IMR-90 (cell line): Measurements from ENCODE around the gene AGBL3. TPM values are rescaled to one million over a fixed set of nuclear protein-coding genes. Genes with fewer than 3 reads are reported as not detected.

Experiments used
- ATAC-seq: fragments of 200-7000 bp; cut with Tn5 transposase; 2 replicates; pipeline ENCODE4 v1.9.1; 2020; ENCODE audit warnings: low read depth, mild to moderate bottlenecking, moderate library complexity
- BruUV-seq: library from RNA; stranded (reverse); fragments of 400-500 nt; replicated peaks from 2 replicates; lab custom pipeline; 2021; lab: Mats Ljungman, UMichigan
- CTCF ChIA-PET: fragments of 300-600 bp; formaldehyde crosslinking; extraction: SDS; loops from one replicate; lab custom pipeline; 2021; ENCODE audit warnings: antibody characterized with exemption; lab: Yijun Ruan, JAX
- POLR2A ChIA-PET: fragments of 300-600 bp; sonication (Branson Sonifier 250); formaldehyde crosslinking; loops from one replicate; lab custom pipeline; 2022; ENCODE audit warnings: antibody characterized with exemption; ENCODE audit not compliant: unreplicated experiment; lab: Charles Lee
- DNase-seq: peaks from one replicate; pipeline ENCODE4 v3.0.0; 2013
- H2AFZ ChIP-seq: replicated peaks from 2 replicates; pipeline ENCODE3; 2013; ENCODE audit warnings: low read length, mild to moderate bottlenecking; ENCODE audit not compliant: poor library complexity
- H2AK5ac ChIP-seq: 2 replicates; pipeline ENCODE4 v1.6.1; 2013; ENCODE audit warnings: low read depth, low read length, inconsistent platforms
- H2AK9ac ChIP-seq: replicated peaks from 2 replicates; pipeline ENCODE3; 2013; ENCODE audit warnings: mild to moderate bottlenecking, low read depth, low read length, moderate library complexity; ENCODE audit not compliant: poor library complexity
- H2BK120ac ChIP-seq: 2 replicates; pipeline ENCODE4 v1.6.1; 2013; ENCODE audit warnings: low read depth, low read length, inconsistent platforms
- H2BK15ac ChIP-seq: 3 replicates; pipeline ENCODE4 v1.6.1; 2013; ENCODE audit warnings: low read depth, low read length, inconsistent platforms
- H2BK20ac ChIP-seq: 2 replicates; pipeline ENCODE4 v1.6.1; 2013; ENCODE audit warnings: low read depth, mild to moderate bottlenecking, inconsistent platforms, low read length, moderate library complexity
- H2BK5ac ChIP-seq: 2 replicates; pipeline ENCODE4 v1.6.1; 2013; ENCODE audit warnings: mild to moderate bottlenecking, low read depth, low read length, inconsistent platforms; ENCODE audit not compliant: poor library complexity, severe bottlenecking
- H3K14ac ChIP-seq: replicated peaks from 2 replicates; pipeline ENCODE4 v1.6.1; 2013; ENCODE audit warnings: low read depth, low read length, inconsistent platforms
- H3K18ac ChIP-seq: 2 replicates; pipeline ENCODE4 v1.6.1; 2013; ENCODE audit warnings: low read depth, low read length, control low read depth
- H3K23ac ChIP-seq: 2 replicates; pipeline ENCODE4 v1.6.1; 2013; ENCODE audit warnings: low read depth, low read length, inconsistent platforms
- H3K27ac ChIP-seq: 2 replicates; pipeline ENCODE4 v1.5.1; 2013; ENCODE audit warnings: mild to moderate bottlenecking, control low read depth, low read length; ENCODE audit not compliant: insufficient read depth
- H3K27me3 ChIP-seq: 2 replicates; pipeline ENCODE4 v1.6.1; 2013; ENCODE audit warnings: low read length; ENCODE audit not compliant: control insufficient read depth, insufficient read depth
- H3K36me3 ChIP-seq: 2 replicates; pipeline ENCODE4 v1.6.1; 2013; ENCODE audit warnings: low read length, mixed read lengths; ENCODE audit not compliant: control insufficient read depth, insufficient read depth
- H3K4ac ChIP-seq: 2 replicates; pipeline ENCODE4 v1.6.1; 2013; ENCODE audit warnings: low read depth, low read length, inconsistent platforms
- H3K4me1 ChIP-seq: 2 replicates; pipeline ENCODE4 v1.6.1; 2013; ENCODE audit warnings: low read length, mixed read lengths; ENCODE audit not compliant: control insufficient read depth, insufficient read depth
- H3K4me2 ChIP-seq: 2 replicates; pipeline ENCODE4 v1.6.1; 2013; ENCODE audit warnings: low read depth, mild to moderate bottlenecking, control low read depth, low read length, moderate library complexity
- H3K4me3 ChIP-seq: 2 replicates; pipeline ENCODE4 v1.5.1; 2013; ENCODE audit warnings: low read depth, mild to moderate bottlenecking, control low read depth, low read length, moderate library complexity; ENCODE audit not compliant: insufficient read depth
- H3K56ac ChIP-seq: 2 replicates; pipeline ENCODE4 v1.6.1; 2013; ENCODE audit warnings: low read length, inconsistent platforms; ENCODE audit not compliant: insufficient read depth; ENCODE audit errors: extremely low read depth
- H3K79me1 ChIP-seq, 2 experiments: 2 replicates each; pipeline ENCODE4 v1.6.1; 2013; ENCODE audit warnings: low read length in 2 of 2, inconsistent platforms in 1 of 2, low read depth in 1 of 2
- H3K9ac ChIP-seq: 2 replicates; pipeline ENCODE4 v1.6.1; 2013; ENCODE audit warnings: low read depth, low read length, control low read depth
- H3K9me1 ChIP-seq: 2 replicates; pipeline ENCODE4 v1.6.1; 2013; ENCODE audit warnings: low read length, inconsistent platforms; ENCODE audit not compliant: insufficient read depth
- H3K9me3 ChIP-seq: 2 replicates; pipeline ENCODE4 v1.6.1; 2013; ENCODE audit warnings: low read length; ENCODE audit not compliant: control insufficient read depth, insufficient read depth
- H4K20me1 ChIP-seq: 2 replicates; pipeline ENCODE4 v1.6.1; 2013; ENCODE audit warnings: low read length, inconsistent platforms; ENCODE audit not compliant: insufficient read depth
- H4K5ac ChIP-seq: 2 replicates; pipeline ENCODE4 v1.6.1; 2013; ENCODE audit warnings: mild to moderate bottlenecking, low read depth, low read length, control low read depth
- H4K8ac ChIP-seq, 2 experiments: 2 replicates each; pipeline ENCODE4 v1.6.1; 2013; ENCODE audit warnings: low read depth in 2 of 2, low read length in 2 of 2, control low read depth in 1 of 2, inconsistent platforms in 1 of 2
- H4K91ac ChIP-seq: 2 replicates; pipeline ENCODE4 v1.6.1; 2013; ENCODE audit warnings: low read depth, low read length, inconsistent platforms; ENCODE audit not compliant: insufficient read depth
- BHLHE40 ChIP-seq: fragments of 150-350 bp; IDR thresholded peaks from 2 replicates; pipeline ENCODE4 v1.6.1; 2016; ENCODE audit warnings: mild to moderate bottlenecking, low read depth, low read length
- CEBPB ChIP-seq: IDR thresholded peaks from 2 replicates; pipeline ENCODE4 v1.6.1; 2012; ENCODE audit warnings: low read depth, low read length, improper control_type of control experiment
- CHD1 ChIP-seq: IDR thresholded peaks from 2 replicates; pipeline ENCODE4 v1.6.1; 2012; ENCODE audit warnings: low read depth, low read length, improper control_type of control experiment
- CTCF ChIP-seq: conservative IDR thresholded peaks from 2 replicates; pipeline ENCODE4 v1.5.1; 2012; ENCODE audit warnings: mild to moderate bottlenecking, low read depth, low read length, improper control_type of control experiment
- FOS ChIP-seq: fragments of 150-350 bp; IDR thresholded peaks from 2 replicates; pipeline ENCODE4 v1.6.1; 2016; ENCODE audit warnings: low read depth, low read length
- MAZ ChIP-seq: IDR thresholded peaks from 2 replicates; pipeline ENCODE4 v1.6.1; 2012; ENCODE audit warnings: low read depth, mild to moderate bottlenecking, low read length, improper control_type of control experiment, moderate library complexity, borderline replicate concordance
- NFE2L2 ChIP-seq: fragments of 150-350 bp; IDR thresholded peaks from 2 replicates; pipeline ENCODE4 v1.6.1; 2016; ENCODE audit warnings: low read depth, mild to moderate bottlenecking, low read length
- POLR2A ChIP-seq: IDR thresholded peaks from 2 replicates; pipeline ENCODE4 v1.6.1; 2012; ENCODE audit warnings: mild to moderate bottlenecking, low read depth, low read length
- RAD21 ChIP-seq: IDR thresholded peaks from 2 replicates; pipeline ENCODE4 v1.6.1; 2012; ENCODE audit warnings: low read length, improper control_type of control experiment
- RCOR1 ChIP-seq: IDR thresholded peaks from 2 replicates; pipeline ENCODE4 v1.6.1; 2012; ENCODE audit warnings: mild to moderate bottlenecking, low read length, improper control_type of control experiment; ENCODE audit not compliant: insufficient replicate concordance
- SMC3 ChIP-seq: fragments of 150-350 bp; IDR thresholded peaks from 2 replicates; pipeline ENCODE4 v1.6.1; 2016; ENCODE audit warnings: low read depth, mild to moderate bottlenecking, antibody characterized with exemption, low read length, moderate library complexity
- USF2 ChIP-seq: fragments of 150-350 bp; IDR thresholded peaks from 2 replicates; pipeline ENCODE4 v1.6.1; 2017; ENCODE audit warnings: mild to moderate bottlenecking, antibody characterized with exemption, low read length, low read depth
- WGBS, 2 experiments: methylation state at CpG; one replicate each; pipeline versions ENCODE4 v1.1.5 to v1.1.7; 2013; ENCODE audit warnings: missing lambda C conversion rate in 2 of 2; ENCODE audit not compliant: insufficient read length in 1 of 2; ENCODE audit errors: extremely low coverage in 2 of 2; 5-methylcytosine and 5-hydroxymethylcytosine counted together
- dilution Hi-C: fragments of 300-500 bp; cut with HindIII; formaldehyde crosslinking; loops from one replicate; pipeline ENCODE4 v1.14.3; 2018; ENCODE audit warnings: low sequenced_read_pairs; ENCODE audit not compliant: unreplicated experiment
- in situ Hi-C: fragments of 300-500 bp; cut with MboI; formaldehyde crosslinking; loops from 3 replicates; pipeline ENCODE4 v1.14.3; 2019; ENCODE audit warnings: low sequenced_read_pairs, inconsistent platforms, mixed read lengths
- intact Hi-C: fragments of 100-400 bp; cut with micrococcal nuclease; formaldehyde crosslinking; loops from 2 replicates; pipeline ENCODE4 v1.10.0; 2022
- polyA plus RNA-seq, 3 experiments: library from polyadenylated mRNA; depleted of rRNA; stranded (reverse); fragments of >200 nt; gene quantifications; 2 replicates each; pipeline ENCODE4 v1.2.3, GENCODE V29; 2012; ENCODE audit warnings: low replicate concordance in 1 of 3
- total RNA-seq: library from RNA; depleted of rRNA; stranded (reverse); fragments of >200 nt; gene quantifications from 2 replicates; pipeline ENCODE4 v1.2.3, GENCODE V29; 2012

The AGBL3 gene
- total and polyA plus RNA-seq, 2 of the 4 experiments (the other 2 are of a cell fraction): 0.18 to 0.65 TPM

GRCh38 chr7:135158874-135159273 is 172.6 kb downstream of the AGBL3 start:
- H4K8ac ChIP-seq: no peak overlapping the region
- H4K91ac ChIP-seq: no peak overlapping the region; the same call in 1 of the 2 replicates
- POLR2A ChIA-PET: no interaction called here
- H3K36me3 ChIP-seq: no peaks in the 10 kb centered on the region
- peak overlapping the region; percentile 12; the same call in 1 of the 2 replicates for H3K14ac ChIP-seq
- H3K79me1 ChIP-seq: peaks cover 0 to 19% of the 10 kb centered on the region in 2 experiments; a peak in 2 of 4 replicates
- no peak overlapping the region for H3K4me2 ChIP-seq
- H4K20me1 ChIP-seq: no peaks in the 10 kb centered on the region
- no peak overlapping the region for H2AFZ ChIP-seq
- H2AK5ac ChIP-seq: no peak overlapping the region
- 0 out of 2 replicates have a peak overlapping the region, but pooled peaks have one; percentile 9 for H2BK120ac ChIP-seq
- H3K4me1 ChIP-seq: peaks cover 16% of the 10 kb centered on the region
- ATAC-seq (no peak), DNase-seq (no peak)
- H4K5ac ChIP-seq: peak overlapping the region; percentile 17; the same call in 1 of the 2 replicates
- dilution Hi-C loops (no loop called here), intact Hi-C loops (no loop called here), in situ Hi-C loops (no loop called here)
- TF ChIP-seq USF2: no peak
- no peak for TF ChIP-seq POLR2A
- TF ChIP-seq BHLHE40: no peak
- TF ChIP-seq RAD21: no peak
- TF ChIP-seq CEBPB: no peak
- TF ChIP-seq FOS: no peak
- no peak for TF ChIP-seq NFE2L2
- TF ChIP-seq MAZ: no peak
- no peak for TF ChIP-seq RCOR1
- TF ChIP-seq CTCF: no peak
- TF ChIP-seq CHD1: no peak
- TF ChIP-seq SMC3: no peak
- peaks cover 5% of the 10 kb centered on the region; the same call in 1 of the 2 replicates for H3K9me3 ChIP-seq
- H3K27me3 ChIP-seq: no peaks in the 10 kb centered on the region
- WGBS, 2 experiments: 89% methylated on average over 3 of the region's 6 CpGs; no CpG with 5 or more reads in 1 of the 2 experiments
- H3K56ac ChIP-seq: no peak overlapping the region
- no peak overlapping the region for H2BK5ac ChIP-seq
- H3K4ac ChIP-seq: peak overlapping the region; percentile 38
- CTCF ChIA-PET: no interaction called here
- no peak overlapping the region for H3K27ac ChIP-seq
- no peak overlapping the region for H2BK20ac ChIP-seq
- no peak overlapping the region for H3K23ac ChIP-seq
- BruUV-seq: no TSS peak
- no peak overlapping the region for H3K4me3 ChIP-seq
- H2AK9ac ChIP-seq: no peak overlapping the region
- H3K18ac ChIP-seq: 0 out of 2 replicates have a peak overlapping the region, but pooled peaks have one; percentile 18
- H3K9me1 ChIP-seq: peaks cover 4% of the 10 kb centered on the region
- H3K9ac ChIP-seq: no peak overlapping the region
- H2BK15ac ChIP-seq: no peak overlapping the region
